ENCODE measurements around the gene PACC1. TPM values are rescaled to one million over a fixed set of nuclear protein-coding genes. Genes with fewer than 3 reads are reported as not detected.
"Not testable (repeated sequence)": the region's sequence is repeated elsewhere in the genome, so short reads cannot be mapped to it uniquely, and the experiment has no call there.

Gene PACC1
- total RNA-seq, 2 donors from 2014 or later, result 3.3 to 3.4 TPM

GRCh38 chr1:212410231-212410820, 4.4 kb downstream of the PACC1 start:
- ATAC-seq (no peak), DNase-seq (no peak)
- intact Hi-C loops (cut with DNase I), result no loop called here

- intact Hi-C loops (cut with DNase I), result no loop called here
- ATAC-seq (no peak), DNase-seq (no peak)
Observed at GRCh38 chr1:212402666-212403321, 11.9 kb downstream of the PACC1 start.

- DNase-seq, result no peak
- intact Hi-C loops (cut with DNase I), result no loop called here
- ATAC-seq, result no peak
Observed at GRCh38 chr1:212401838-212402582, 12.7 kb downstream of the PACC1 start.

- no peak for DNase-seq
- intact Hi-C loops (cut with DNase I), result no loop called here
- ATAC-seq, result no peak
Observed at GRCh38 chr1:212401042-212401441, 13.6 kb downstream of the PACC1 start.

GRCh38 chr1:212397171-212397570, 17.5 kb downstream of the PACC1 start:
- DNase-seq (no peak), ATAC-seq (no peak)
- intact Hi-C loops (cut with DNase I), result no loop called here

- intact Hi-C loops (cut with DNase I), result no loop called here
- DNase-seq (no peak), ATAC-seq (no peak)
Observed at GRCh38 chr1:212396638-212397037, 18.0 kb downstream of the PACC1 start.

GRCh38 chr1:212395678-212396437, 18.8 kb downstream of the PACC1 start:
- ATAC-seq; intact Hi-C loops (cut with DNase I); DNase-seq: not testable (repeated sequence)

- ATAC-seq, result no peak
- intact Hi-C loops (cut with DNase I), result loop anchor here in 1 of 2 donors (10.0 kb wide), 1 partner anchor 334 kb away; no protein-coding TSS in a partner anchor
Observed at GRCh38 chr1:212388985-212389716, 25.5 kb downstream of the PACC1 start.

GRCh38 chr1:212386029-212386428, 28.7 kb downstream of the PACC1 start:
- DNase-seq, result no peak
- no peak for ATAC-seq
- intact Hi-C loops (cut with DNase I), result loop anchor here in 1 of 2 donors (10.0 kb wide), 1 partner anchor 331 kb away; no protein-coding TSS in a partner anchor

More at GRCh38 chr1:212388985-212389716, 25.5 kb downstream of the PACC1 start:
- no peak for DNase-seq

- DNase-seq, result no peak
- ATAC-seq, result no peak
- intact Hi-C loops (cut with DNase I), result loop anchor here in 1 of 2 donors (10.0 kb wide), 1 partner anchor 327 kb away; no protein-coding TSS in a partner anchor
Observed at GRCh38 chr1:212381397-212382035, 33.2 kb downstream of the PACC1 start.

GRCh38 chr1:212379366-212379765, 35.3 kb downstream of the PACC1 start:
- intact Hi-C loops (cut with DNase I), result no loop called here
- ATAC-seq, result no peak
- DNase-seq, result no peak

- intact Hi-C loops (cut with DNase I), result no loop called here
- no peak for DNase-seq
- no peak for ATAC-seq
Observed at GRCh38 chr1:212377644-212378043, 37.0 kb downstream of the PACC1 start.

- intact Hi-C loops (cut with DNase I), result no loop called here
- DNase-seq, result no peak
- no peak for ATAC-seq
Observed at GRCh38 chr1:212375986-212376385, 38.7 kb downstream of the PACC1 start.

GRCh38 chr1:212368073-212368484, 46.6 kb downstream of the PACC1 start:
- DNase-seq, result no peak
- intact Hi-C loops (cut with DNase I), result loop anchor here (2.0 to 10.0 kb wide), 4 partner anchors 84 to 297 kb away; no protein-coding TSS in a partner anchor
- ATAC-seq, result peak; percentile 78 to 89

GRCh38 chr1:212367474-212368072, 47.1 kb downstream of the PACC1 start:
- intact Hi-C loops (cut with DNase I), result loop anchor here (2.0 to 10.0 kb wide), 4 partner anchors 85 to 297 kb away; no protein-coding TSS in a partner anchor
- ATAC-seq (peak in 1 of 2 donors; percentile 9), DNase-seq (no peak)

GRCh38 chr1:212366901-212367300, 47.8 kb downstream of the PACC1 start:
- peak in 1 of 2 donors; percentile 58 for ATAC-seq
- DNase-seq, result no peak
- intact Hi-C loops (cut with DNase I), result loop anchor here (5.0 to 10.0 kb wide), 3 partner anchors 85 to 295 kb away; no protein-coding TSS in a partner anchor

GRCh38 chr1:212364985-212365384, 49.7 kb downstream of the PACC1 start:
- intact Hi-C loops (cut with DNase I), result loop anchor here (5.0 to 10.0 kb wide), 3 partner anchors 87 to 293 kb away; no protein-coding TSS in a partner anchor
- DNase-seq (no peak), ATAC-seq (peak; percentile 66 to 68)

Measured in left cardiac atrium (tissue), 4 donors.